CD4-positive, alpha-beta T cell treated with Interleukin-1 beta for 1 hour (primary cell): ENCODE measurements around the gene MRPL57.
"Not testable (repeated sequence)": the region's sequence is repeated elsewhere in the genome, so short reads cannot be mapped to it uniquely, and the experiment has no call there.

ENCODE experiments used
- DNase-seq, 2 donors: peaks; one replicate each; pipeline ENCODE4 v3.0.0-alpha.2; 2020 to 2022

The MRPL57 gene

DNA sequence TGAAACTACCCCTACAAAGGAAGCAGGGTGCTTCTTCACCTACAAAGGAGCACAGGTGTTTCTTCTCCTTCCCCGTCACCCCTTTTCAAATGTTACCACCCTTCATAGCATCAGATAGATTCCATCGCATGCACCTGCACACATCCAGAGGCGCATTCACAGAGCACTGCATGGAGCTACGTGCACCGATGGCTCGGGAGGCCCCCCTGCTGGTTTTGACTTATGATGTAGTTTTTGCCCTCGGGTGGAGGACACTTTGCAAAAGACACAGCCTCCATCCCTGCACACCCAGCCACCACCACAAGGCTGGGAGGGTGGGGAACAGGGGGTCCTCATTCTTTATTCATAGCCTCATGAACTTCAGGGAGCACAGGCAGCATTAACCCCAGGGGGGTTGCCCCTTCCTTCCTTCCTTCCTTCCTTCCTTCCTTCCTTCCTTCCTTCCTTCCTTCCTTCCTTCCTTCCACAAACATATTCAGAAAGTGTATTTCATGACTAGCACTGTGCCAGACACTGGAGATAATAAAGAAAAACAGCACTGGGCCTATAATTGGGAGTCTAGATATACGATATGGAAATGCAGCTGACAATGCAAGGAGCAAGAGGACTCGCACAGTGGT lies 21.3 kb downstream of the MRPL57 start:
- not testable (repeated sequence) for DNase-seq

DNA sequence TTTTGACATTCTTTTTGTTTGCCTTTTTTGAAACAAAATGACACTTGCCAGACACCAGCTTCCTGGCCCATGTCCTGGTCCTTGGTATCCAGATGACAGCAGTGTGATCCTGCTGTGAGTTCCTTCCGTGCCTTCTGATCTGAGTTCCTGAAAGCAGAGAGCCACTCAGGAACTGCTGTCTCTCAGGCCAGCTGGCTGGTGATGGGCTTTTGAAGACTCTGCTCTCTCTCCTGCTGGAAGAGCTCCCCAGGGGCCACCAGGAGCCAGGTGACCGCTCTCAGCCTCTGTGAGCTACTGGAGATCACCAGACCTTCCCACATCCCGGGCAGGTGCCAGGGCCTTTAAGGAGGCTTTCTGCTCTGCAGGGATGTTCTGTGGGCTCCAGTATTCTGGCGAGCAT lies 21.9 kb downstream of the MRPL57 start:
- not testable (repeated sequence) for DNase-seq

GRCh38 chr13:21201456-21202190 lies 25.2 kb downstream of the MRPL57 start:
- DNase-seq: not testable (repeated sequence)

GRCh38 chr13:21202767-21203531 lies 26.5 kb downstream of the MRPL57 start:
- DNase-seq: no peak

DNA sequence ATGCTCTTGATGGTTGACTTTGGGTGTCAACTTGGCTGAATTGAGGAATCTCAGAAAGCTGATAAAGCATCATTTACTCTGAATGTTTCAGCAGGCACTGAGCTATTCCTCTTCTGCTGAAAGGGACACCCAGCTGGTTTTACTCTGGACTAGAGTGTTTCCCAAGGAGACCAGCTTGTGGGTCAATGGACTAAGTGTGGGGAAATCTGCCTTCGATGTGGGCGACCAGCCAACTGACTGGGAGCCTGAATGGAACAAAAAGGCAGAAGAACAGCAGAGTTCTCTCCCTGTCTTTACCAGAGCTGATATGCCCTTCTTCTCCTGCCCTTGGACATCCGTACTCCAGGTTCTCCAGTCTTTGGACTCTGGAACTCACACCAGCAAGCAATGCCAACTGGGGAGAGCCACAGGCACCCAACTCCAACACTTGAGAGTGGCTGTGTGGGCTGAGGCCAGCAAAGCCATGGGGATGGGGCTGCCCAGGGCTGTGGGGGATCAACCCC lies 32.2 kb downstream of the MRPL57 start:
- no peak for DNase-seq

GRCh38 chr13:21212138-21212775 lies 35.8 kb downstream of the MRPL57 start:
- no peak for DNase-seq

DNA sequence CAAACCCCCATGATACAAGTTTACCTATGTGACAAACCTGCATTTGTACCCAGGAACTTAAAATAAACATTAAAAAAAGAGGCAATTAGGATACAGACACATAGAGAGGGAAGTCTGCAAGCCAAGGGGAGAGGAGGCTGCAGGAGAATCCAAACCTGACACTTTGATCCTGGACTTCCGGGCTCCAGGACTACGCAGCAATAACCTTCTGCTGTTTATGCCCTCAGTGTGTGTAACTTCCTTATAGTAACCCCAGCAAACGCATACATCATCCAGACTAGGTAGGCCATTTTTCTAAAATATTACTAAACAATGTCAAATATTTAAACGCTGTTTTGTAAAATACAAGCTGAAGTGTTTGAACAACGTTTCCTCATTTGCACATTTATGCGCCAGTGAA lies 39.0 kb downstream of the MRPL57 start:
- DNase-seq: not testable (repeated sequence)

- DNase-seq: no peak
Measured at GRCh38 chr13:21216332-21216731, 39.9 kb downstream of the MRPL57 start.

GRCh38 chr13:21218351-21219035 lies 42.0 kb downstream of the MRPL57 start:
- peak in 1 of 2 donors; percentile 7 for DNase-seq

GRCh38 chr13:21219036-21219381 lies 42.6 kb downstream of the MRPL57 start:
- DNase-seq: no peak

DNA sequence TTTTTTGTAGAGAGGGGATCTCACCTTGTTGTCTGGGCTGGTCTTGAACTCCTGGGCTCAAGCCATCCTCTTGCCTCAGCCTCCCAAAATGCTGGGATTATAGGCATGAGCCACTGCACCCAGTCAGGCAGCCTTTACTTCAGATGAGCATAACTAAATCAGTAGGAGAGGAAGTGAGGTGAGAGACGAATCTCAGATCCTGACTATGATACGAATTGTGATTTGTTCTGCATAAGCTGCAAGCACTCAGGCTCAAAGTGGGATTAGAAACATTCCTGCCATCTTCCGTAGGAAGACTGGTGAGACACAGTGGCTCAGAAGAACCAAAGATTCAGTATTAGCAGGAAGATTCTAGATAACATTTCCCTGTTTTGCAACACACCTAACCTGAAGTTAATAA lies 43.3 kb downstream of the MRPL57 start:
- not testable (repeated sequence) for DNase-seq

GRCh38 chr13:21221268-21221667 lies 44.8 kb downstream of the MRPL57 start:
- no peak for DNase-seq

DNA sequence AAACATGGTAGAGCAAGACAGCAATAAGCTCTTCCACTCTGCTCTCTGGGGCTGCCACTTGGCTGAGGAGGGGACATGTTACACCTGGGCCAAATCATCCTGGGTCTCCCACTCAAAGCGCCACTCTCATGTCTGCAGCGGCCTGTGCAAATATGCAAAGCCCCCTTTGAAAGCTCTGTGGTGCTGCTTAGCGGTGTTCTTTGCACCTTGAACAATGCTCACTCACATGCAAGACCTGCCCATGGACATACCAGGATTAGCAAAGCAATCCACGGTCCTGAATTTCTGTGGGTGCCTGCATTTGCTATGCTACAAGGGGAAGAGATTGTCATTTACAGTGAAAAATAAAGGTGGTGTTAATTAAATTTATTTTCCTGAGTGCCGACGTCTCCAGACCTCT lies 48.6 kb downstream of the MRPL57 start:
- no peak for DNase-seq

DNA sequence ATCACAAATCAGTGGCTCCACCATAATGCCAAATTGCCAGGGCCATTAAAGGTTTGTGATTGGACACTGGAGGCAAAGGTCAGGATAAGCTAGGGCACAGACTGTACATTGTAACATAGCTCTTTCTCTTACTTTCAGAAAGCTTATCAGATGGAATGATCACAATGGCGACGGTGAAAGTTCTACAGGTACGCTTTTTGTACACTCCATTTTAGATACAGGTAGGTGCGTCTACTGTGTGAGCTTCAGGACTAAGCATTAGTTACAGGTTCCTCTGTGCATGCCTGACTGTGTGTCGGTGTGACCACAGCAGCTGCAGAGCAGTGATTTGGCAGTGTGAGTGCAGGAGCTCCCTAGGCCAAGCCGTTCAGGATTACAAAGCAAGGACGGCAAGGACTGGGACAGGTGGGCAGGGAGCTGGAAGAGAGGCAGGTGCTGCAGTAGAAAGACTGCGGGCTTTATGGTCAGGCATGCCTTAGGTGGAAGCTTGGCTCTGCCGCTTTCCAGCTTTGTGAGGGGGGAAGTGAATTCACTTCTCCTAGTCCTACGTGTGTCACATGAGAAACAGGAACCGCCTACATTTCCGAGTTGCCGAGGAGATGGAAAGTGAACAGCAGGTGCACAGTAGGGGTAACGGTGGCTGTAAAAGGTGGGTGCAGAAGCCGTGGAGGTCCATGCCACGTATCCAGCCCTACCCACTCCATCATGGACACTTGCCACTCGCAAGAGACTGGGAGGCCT lies 49.6 kb downstream of the MRPL57 start:
- DNase-seq: no peak

DNA sequence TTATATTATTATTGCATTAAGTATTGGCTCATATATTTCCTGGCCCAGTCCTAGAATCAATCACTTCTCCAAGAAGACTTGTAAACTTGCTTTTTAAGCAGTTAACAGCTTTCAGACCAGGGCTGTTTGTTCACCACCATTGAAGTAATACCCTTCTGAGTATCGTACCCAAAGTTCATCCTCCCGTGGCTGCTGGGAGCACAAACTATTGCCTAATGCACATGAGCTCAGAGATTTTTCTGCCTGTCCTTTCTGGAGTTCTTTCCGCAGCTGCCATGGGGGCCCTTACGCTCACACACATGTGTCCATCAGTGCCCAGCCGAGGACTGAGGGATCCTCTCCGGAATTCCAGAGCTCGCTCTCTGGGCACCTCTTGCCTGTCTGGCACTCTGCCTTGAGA lies 51.5 kb downstream of the MRPL57 start:
- no peak for DNase-seq
